ENCODE results near the gene ADGRG3. TPM values are rescaled to one million over a fixed set of nuclear protein-coding genes. Genes with fewer than 3 reads are reported as not detected.
"Not testable (repeated sequence)": the region's sequence is repeated elsewhere in the genome, so short reads cannot be mapped to it uniquely, and the experiment has no call there.

The ADGRG3 gene
- total RNA-seq, 1 donor from 2014 or later, result not detected

DNA sequence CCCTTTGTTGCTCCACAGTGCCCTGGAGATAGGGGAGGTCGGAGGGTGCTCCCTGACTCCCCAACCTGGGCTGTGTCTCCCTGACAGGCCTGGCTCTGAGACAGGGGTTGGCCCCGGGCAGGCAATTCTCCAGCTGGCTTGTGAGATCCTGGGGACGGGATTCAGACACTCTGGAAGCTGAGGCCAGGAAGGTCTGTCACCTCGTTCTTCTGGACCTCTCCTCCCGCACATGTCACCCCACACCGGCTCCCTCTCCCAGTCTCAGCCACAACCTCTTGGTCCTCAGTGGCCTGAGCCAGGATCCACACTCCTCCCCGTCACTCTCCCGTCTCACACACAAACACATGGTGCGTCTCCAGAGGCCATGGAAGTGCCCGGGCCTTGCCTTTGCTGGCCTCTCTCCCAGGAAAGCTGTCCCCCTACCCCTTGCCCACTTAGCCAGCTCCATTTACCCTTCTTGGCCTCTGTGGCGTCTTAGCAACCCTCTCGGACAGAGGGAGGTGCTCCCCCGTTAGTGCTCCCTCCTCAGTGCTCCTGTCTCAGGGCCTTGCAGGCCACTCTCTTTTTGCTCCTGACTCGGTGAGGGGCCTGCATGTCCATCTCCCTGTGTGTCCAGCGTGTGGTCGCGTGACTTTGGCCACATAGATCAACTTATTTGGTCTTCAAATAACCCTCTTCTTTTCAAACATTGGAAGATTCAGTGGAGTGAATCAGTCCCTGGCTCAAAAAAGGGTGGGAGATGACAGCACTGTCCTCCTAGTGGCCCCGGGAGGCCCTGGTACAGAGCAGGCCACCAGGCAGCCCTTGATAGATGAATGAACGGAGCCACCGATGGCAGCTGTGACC is 747 bp downstream of the ADGRG3 start:
- no peak for DNase-seq (ENCODE audit: extremely low spot score, unreplicated experiment)
- peaks cover 43% of the 10 kb centered on the region for H3K27me3 Mint-ChIP-seq (ENCODE audit: unreplicated experiment)
- H3K9me3 Mint-ChIP-seq (ENCODE audit: unreplicated experiment), result no peaks in the 10 kb centered on the region
- H3K4me3 Mint-ChIP-seq (ENCODE audit: unreplicated experiment), result no peak overlapping the region
- TF ChIP-seq, protein P1, sequence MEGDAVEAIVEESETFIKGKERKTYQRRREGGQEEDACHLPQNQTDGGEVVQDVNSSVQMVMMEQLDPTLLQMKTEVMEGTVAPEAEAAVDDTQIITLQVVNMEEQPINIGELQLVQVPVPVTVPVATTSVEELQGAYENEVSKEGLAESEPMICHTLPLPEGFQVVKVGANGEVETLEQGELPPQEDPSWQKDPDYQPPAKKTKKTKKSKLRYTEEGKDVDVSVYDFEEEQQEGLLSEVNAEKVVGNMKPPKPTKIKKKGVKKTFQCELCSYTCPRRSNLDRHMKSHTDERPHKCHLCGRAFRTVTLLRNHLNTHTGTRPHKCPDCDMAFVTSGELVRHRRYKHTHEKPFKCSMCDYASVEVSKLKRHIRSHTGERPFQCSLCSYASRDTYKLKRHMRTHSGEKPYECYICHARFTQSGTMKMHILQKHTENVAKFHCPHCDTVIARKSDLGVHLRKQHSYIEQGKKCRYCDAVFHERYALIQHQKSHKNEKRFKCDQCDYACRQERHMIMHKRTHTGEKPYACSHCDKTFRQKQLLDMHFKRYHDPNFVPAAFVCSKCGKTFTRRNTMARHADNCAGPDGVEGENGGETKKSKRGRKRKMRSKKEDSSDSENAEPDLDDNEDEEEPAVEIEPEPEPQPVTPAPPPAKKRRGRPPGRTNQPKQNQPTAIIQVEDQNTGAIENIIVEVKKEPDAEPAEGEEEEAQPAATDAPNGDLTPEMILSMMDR (IDR thresholded peaks at IDR 0.05), result no peak
- H3K27ac Mint-ChIP-seq (ENCODE audit: unreplicated experiment), result no peak overlapping the region
- no peaks in the 10 kb centered on the region for H3K4me1 Mint-ChIP-seq (ENCODE audit: unreplicated experiment)
- no peaks in the 10 kb centered on the region for H3K36me3 Mint-ChIP-seq (ENCODE audit: unreplicated experiment)

DNA sequence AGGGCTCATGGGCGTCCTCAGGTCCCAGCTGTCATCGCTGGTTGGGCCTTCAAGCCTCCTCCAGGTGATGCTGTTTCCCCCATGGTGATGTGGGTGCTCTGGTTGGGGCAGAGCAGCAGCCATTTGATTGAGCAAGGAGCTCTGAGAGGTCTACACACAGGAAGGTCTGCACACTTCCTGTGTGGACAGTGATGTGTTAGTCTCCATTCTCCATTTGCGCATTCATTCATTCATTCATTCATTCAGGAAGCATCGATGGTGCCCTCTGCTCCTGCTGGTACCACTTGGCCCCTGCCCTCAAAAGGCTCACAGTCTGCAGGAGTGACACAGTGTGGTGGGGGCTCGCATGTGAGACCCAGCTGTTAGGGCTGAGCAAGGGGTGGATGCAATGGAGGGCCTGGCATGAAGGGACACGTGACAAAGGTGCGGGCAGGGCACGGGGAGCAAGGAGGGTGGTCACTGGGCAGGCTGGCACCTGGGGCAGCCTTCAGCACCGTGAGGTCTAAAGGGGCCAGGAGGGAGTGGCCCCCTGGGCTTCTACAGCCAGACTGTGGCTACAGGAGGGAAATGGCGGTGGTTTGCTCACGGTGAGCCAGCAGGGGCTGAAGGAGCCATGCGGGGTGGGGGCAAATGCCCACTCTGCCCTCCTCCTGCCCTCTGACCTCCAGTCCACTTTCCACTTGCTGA is 1.5 kb downstream of the ADGRG3 start:
- TF ChIP-seq, protein P1 (IDR thresholded peaks at IDR 0.05), result no peak
- Mint-ChIP-seq H3K4me1 (ENCODE audit: unreplicated experiment) (no peaks in the 10 kb centered on the region), H3K27ac (ENCODE audit: unreplicated experiment) (no peak overlapping the region), H3K36me3 (ENCODE audit: unreplicated experiment) (no peaks in the 10 kb centered on the region), H3K27me3 (ENCODE audit: unreplicated experiment) (peaks cover 50% of the 10 kb centered on the region), H3K9me3 (ENCODE audit: unreplicated experiment) (no peaks in the 10 kb centered on the region), H3K4me3 (ENCODE audit: unreplicated experiment) (no peak overlapping the region)
- no peak for DNase-seq (ENCODE audit: extremely low spot score, unreplicated experiment)

DNA sequence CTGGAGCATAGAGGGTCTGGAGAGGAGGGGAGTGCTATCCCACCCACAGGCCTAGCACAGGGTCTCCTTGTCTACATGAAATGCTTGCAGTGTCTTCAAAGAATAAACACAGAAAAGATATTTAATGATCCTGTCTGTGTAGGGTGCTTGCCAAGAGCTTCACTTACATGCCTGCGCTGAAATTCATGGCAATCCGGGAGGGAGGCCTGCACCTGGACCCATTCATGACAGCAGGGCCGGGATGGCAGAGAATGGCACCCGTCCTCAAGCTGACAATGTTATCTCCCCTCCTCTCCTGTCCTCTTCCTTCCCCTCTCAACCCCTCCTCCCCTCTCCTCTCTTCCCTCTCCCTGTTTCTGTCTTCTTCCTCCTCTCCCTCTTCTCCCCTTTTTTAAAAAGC is 2.1 kb downstream of the ADGRG3 start:
- Mint-ChIP-seq H3K9me3 (ENCODE audit: unreplicated experiment) (no peaks in the 10 kb centered on the region), H3K27me3 (ENCODE audit: unreplicated experiment) (peaks cover 51% of the 10 kb centered on the region), H3K4me3 (ENCODE audit: unreplicated experiment) (no peak overlapping the region), H3K4me1 (ENCODE audit: unreplicated experiment) (no peaks in the 10 kb centered on the region), H3K27ac (ENCODE audit: unreplicated experiment) (no peak overlapping the region), H3K36me3 (ENCODE audit: unreplicated experiment) (no peaks in the 10 kb centered on the region)
- no peak for DNase-seq (ENCODE audit: extremely low spot score, unreplicated experiment)
- TF ChIP-seq, protein P1 (IDR thresholded peaks at IDR 0.05), result no peak

DNA sequence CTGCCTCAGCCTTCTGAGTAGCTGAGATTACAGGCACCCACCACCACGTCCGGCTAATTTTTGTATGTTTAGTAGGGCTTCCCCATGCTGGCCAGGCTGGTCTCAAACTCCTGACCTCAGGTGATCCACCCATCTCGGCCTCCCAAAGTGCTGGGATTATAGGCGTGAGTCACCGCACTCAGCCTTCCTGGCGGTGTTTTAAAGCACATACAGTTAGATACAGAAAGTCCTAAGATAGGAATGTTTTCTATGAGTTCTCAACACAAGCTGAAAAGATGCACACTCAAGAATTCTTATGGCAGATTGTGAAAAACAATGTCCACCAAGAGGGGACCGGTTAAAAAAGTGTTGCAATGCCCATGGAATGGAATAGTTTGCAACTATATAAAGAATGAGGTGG is 3.3 kb downstream of the ADGRG3 start:
- not testable (repeated sequence) for DNase-seq (ENCODE audit: extremely low spot score, unreplicated experiment); H3K27ac Mint-ChIP-seq (ENCODE audit: unreplicated experiment); H3K9me3 Mint-ChIP-seq (ENCODE audit: unreplicated experiment); H3K4me1 Mint-ChIP-seq (ENCODE audit: unreplicated experiment); H3K36me3 Mint-ChIP-seq (ENCODE audit: unreplicated experiment); H3K4me3 Mint-ChIP-seq (ENCODE audit: unreplicated experiment)
- peaks cover 50% of the 10 kb centered on the region for H3K27me3 Mint-ChIP-seq (ENCODE audit: unreplicated experiment)

DNA sequence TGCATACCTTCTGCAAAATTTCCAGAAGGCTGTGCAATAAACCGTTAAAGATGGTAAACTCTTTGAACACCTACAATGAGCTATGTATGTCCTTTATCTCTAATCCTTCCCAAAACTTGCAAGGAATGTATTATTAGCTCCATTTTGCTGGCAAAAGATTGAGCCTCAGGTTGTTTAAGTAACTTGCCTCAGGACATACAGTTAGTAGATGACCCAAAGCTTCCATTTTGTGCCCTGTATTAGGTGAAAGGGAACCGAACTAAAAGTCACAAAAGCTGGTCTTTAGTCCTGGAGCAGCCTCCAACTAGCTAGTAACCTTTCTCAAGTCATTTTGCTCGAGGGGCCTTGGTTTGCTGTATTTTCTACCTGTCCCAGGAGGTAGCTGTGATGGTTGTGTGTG is 4.3 kb downstream of the ADGRG3 start:
- no peak overlapping the region for H3K4me3 Mint-ChIP-seq (ENCODE audit: unreplicated experiment)
- peaks cover 3% of the 10 kb centered on the region for H3K4me1 Mint-ChIP-seq (ENCODE audit: unreplicated experiment)
- H3K27me3 Mint-ChIP-seq (ENCODE audit: unreplicated experiment), result peaks cover 54% of the 10 kb centered on the region
- no peak overlapping the region for H3K27ac Mint-ChIP-seq (ENCODE audit: unreplicated experiment)
- no peaks in the 10 kb centered on the region for H3K36me3 Mint-ChIP-seq (ENCODE audit: unreplicated experiment)
- TF ChIP-seq, protein P1 (IDR thresholded peaks at IDR 0.05), result no peak
- H3K9me3 Mint-ChIP-seq (ENCODE audit: unreplicated experiment), result no peaks in the 10 kb centered on the region
- no peak for DNase-seq (ENCODE audit: extremely low spot score, unreplicated experiment)

Measured in osteocyte (in vitro differentiated cells).